ENCODE data around the gene AMELX.

Gene AMELX

GRCh38 chrX:11285651-11286050 lies 7.6 kb upstream of the AMELX start:
- no peak for TF ChIP-seq CTCF (IDR thresholded peaks at IDR 0.05)
- Histone ChIP-seq H3K27me3 (no peaks in the 10 kb centered on the region), H3K4me3 (no peak overlapping the region), H3K4me1 (no peaks in the 10 kb centered on the region), H3K9me3 (no peaks in the 10 kb centered on the region), H3K36me3 (no peaks in the 10 kb centered on the region), H3K27ac (no peak overlapping the region)
- no peak for DNase-seq
- intact Hi-C loops (cut with DNase I; ENCODE audit: low total_unique reads) = no loop called here

GRCh38 chrX:11287505-11287904 lies 5.7 kb upstream of the AMELX start:
- H3K4me1 ChIP-seq = no peaks in the 10 kb centered on the region
- intact Hi-C loops (cut with DNase I; ENCODE audit: low total_unique reads) = no loop called here
- TF ChIP-seq CTCF (IDR thresholded peaks at IDR 0.05) = no peak
- H3K27ac ChIP-seq = no peak overlapping the region
- no peak overlapping the region for H3K4me3 ChIP-seq
- no peaks in the 10 kb centered on the region for H3K27me3 ChIP-seq
- H3K36me3 ChIP-seq = no peaks in the 10 kb centered on the region
- no peak for DNase-seq
- H3K9me3 ChIP-seq = no peaks in the 10 kb centered on the region

GRCh38 chrX:11290416-11291102 lies 2.7 kb upstream of the AMELX start:
- intact Hi-C loops (cut with DNase I; ENCODE audit: low total_unique reads) = no loop called here
- no peak for TF ChIP-seq CTCF (IDR thresholded peaks at IDR 0.05)
- no peaks in the 10 kb centered on the region for H3K9me3 ChIP-seq
- DNase-seq = no peak
- no peak overlapping the region for H3K27ac ChIP-seq
- no peaks in the 10 kb centered on the region for H3K27me3 ChIP-seq
- H3K4me1 ChIP-seq = no peaks in the 10 kb centered on the region
- H3K4me3 ChIP-seq = no peak overlapping the region
- H3K36me3 ChIP-seq = no peaks in the 10 kb centered on the region

- Histone ChIP-seq H3K4me1 (no peaks in the 10 kb centered on the region), H3K9me3 (no peaks in the 10 kb centered on the region), H3K27me3 (no peaks in the 10 kb centered on the region), H3K27ac (no peak overlapping the region), H3K36me3 (no peaks in the 10 kb centered on the region), H3K4me3 (no peak overlapping the region)
- intact Hi-C loops (cut with DNase I; ENCODE audit: low total_unique reads) = no loop called here
- TF ChIP-seq CTCF (IDR thresholded peaks at IDR 0.05) = no peak
- DNase-seq = no peak
These were observed 2.8 kb downstream of the AMELX start for GRCh38 chrX:11296051-11296450.

DNA sequence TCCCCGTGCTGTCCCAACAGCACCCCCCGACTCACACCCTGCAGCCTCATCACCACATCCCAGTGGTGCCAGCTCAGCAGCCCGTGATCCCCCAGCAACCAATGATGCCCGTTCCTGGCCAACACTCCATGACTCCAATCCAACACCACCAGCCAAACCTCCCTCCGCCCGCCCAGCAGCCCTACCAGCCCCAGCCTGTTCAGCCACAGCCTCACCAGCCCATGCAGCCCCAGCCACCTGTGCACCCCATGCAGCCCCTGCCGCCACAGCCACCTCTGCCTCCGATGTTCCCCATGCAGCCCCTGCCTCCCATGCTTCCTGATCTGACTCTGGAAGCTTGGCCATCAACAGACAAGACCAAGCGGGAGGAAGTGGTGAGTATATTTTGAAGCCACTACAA lies 5.4 kb downstream of the AMELX start:
- intact Hi-C loops (cut with DNase I; ENCODE audit: low total_unique reads) = no loop called here
- DNase-seq = no peak
- no peak overlapping the region for H3K27ac ChIP-seq
- no peaks in the 10 kb centered on the region for H3K9me3 ChIP-seq
- no peaks in the 10 kb centered on the region for H3K36me3 ChIP-seq
- H3K27me3 ChIP-seq = no peaks in the 10 kb centered on the region
- TF ChIP-seq CTCF (IDR thresholded peaks at IDR 0.05) = no peak
- H3K4me1 ChIP-seq = no peaks in the 10 kb centered on the region
- no peak overlapping the region for H3K4me3 ChIP-seq

DNA sequence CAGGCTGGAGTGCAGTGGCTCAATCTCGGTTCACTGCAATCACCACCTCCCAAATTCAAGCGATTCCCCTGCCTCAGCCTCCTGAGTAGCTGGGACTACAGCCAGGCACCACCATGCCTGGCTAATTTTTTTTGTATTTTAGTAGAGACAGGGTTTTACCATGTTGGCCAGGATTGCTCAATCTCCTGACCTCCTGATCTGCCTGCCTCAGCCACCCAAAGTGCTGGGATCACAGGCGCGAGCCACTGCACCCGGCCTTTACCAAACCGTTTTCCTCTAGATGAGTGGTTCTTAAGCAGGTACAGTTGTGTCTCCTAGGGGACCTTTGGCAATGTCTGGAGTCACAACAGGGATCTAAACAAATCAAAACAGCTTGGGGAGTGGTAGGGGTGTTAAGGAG lies 11.6 kb downstream of the AMELX start:
- Histone ChIP-seq H3K4me3 (no peak overlapping the region), H3K9me3 (no peaks in the 10 kb centered on the region), H3K4me1 (peaks cover 0 to 6% (median 0%) of the 10 kb centered on the region in 4 donors), H3K36me3 (no peaks in the 10 kb centered on the region), H3K27ac (no peak overlapping the region), H3K27me3 (no peaks in the 10 kb centered on the region)
- DNase-seq = no peak
- intact Hi-C loops (cut with DNase I; ENCODE audit: low total_unique reads) = no loop called here
- no peak for TF ChIP-seq CTCF (IDR thresholded peaks at IDR 0.05)

All from tibial artery (tissue), 4 donors.